ENCODE data around the gene UNC13D.

DNA sequence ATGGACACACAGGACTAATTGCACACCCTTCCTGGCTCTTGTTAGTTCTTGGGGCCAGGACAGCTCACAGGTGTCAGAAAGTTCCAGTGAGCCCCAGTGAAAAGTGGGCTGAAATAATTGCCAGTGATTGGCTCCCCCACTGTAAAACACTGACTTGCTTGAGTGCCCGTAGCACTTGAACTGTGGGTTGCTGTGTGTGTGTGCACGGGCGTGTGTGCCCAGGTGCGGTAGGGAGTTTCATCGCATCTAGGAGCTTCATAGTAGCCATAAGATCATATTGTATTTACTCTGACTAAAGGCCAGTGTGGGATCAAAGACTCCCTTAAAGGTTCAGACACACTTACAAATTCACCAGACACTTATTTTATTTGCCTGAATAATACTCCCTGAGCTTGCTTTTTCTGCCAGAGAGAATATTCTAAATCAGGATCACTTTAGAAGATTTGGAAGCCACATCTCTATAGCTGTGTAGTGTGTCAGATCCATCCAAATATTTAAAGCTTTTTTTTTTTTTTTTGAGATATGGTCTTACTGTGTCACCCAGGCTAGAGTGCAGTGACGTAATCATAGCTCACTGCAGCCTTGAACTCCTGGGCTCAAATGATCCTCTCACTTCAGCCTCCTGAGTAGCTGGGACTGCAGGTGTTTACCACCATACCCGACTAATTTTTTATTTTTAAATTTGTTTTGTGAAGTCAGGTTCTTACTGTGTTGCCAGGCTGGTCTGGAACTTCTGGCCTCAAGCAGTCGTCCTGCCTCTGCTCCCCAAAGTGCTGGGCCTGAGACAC lies 48.2 kb downstream of the UNC13D start:
- TF ChIP-seq TAF1 (IDR thresholded peaks at IDR 0.05; ENCODE audit: low read depth) (no peak), USF1 (IDR thresholded peaks at IDR 0.05) (no peak), CEBPB (IDR thresholded peaks at IDR 0.05) (no peak), YY1 (IDR thresholded peaks at IDR 0.05; ENCODE audit: low read depth) (no peak), EP300 (IDR thresholded peaks at IDR 0.05; ENCODE audit: borderline replicate concordance) (no peak), MAX (IDR thresholded peaks at IDR 0.05) (no peak), TEAD4 (IDR thresholded peaks at IDR 0.05) (no peak), EGR1 (IDR thresholded peaks at IDR 0.05) (no peak), RAD21 (IDR thresholded peaks at IDR 0.05; ENCODE audit: low read depth) (no peak), FOXM1 (IDR thresholded peaks at IDR 0.05; ENCODE audit: borderline replicate concordance, low read depth) (no peak), CREB1 (IDR thresholded peaks at IDR 0.05; ENCODE audit: low read depth) (no peak), TCF12 (IDR thresholded peaks at IDR 0.05; ENCODE audit: low read depth) (no peak)
- TF ChIP-seq, protein P1, sequence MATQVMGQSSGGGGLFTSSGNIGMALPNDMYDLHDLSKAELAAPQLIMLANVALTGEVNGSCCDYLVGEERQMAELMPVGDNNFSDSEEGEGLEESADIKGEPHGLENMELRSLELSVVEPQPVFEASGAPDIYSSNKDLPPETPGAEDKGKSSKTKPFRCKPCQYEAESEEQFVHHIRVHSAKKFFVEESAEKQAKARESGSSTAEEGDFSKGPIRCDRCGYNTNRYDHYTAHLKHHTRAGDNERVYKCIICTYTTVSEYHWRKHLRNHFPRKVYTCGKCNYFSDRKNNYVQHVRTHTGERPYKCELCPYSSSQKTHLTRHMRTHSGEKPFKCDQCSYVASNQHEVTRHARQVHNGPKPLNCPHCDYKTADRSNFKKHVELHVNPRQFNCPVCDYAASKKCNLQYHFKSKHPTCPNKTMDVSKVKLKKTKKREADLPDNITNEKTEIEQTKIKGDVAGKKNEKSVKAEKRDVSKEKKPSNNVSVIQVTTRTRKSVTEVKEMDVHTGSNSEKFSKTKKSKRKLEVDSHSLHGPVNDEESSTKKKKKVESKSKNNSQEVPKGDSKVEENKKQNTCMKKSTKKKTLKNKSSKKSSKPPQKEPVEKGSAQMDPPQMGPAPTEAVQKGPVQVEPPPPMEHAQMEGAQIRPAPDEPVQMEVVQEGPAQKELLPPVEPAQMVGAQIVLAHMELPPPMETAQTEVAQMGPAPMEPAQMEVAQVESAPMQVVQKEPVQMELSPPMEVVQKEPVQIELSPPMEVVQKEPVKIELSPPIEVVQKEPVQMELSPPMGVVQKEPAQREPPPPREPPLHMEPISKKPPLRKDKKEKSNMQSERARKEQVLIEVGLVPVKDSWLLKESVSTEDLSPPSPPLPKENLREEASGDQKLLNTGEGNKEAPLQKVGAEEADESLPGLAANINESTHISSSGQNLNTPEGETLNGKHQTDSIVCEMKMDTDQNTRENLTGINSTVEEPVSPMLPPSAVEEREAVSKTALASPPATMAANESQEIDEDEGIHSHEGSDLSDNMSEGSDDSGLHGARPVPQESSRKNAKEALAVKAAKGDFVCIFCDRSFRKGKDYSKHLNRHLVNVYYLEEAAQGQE (IDR thresholded peaks at IDR 0.05; ENCODE audit: low read depth), result no peak

Measured in Ishikawa (cell line).